H1 (cell line): ENCODE data around the gene ENTREP1. TPM values are rescaled to one million over a fixed set of nuclear protein-coding genes. Genes with fewer than 3 reads are reported as not detected.

Source experiments
- CTCF ChIA-PET: fragments of 300-600 bp; sonication (Branson Sonifier 250); formaldehyde crosslinking; loops from one replicate; lab custom pipeline; 2021; ENCODE audit not compliant: partially characterized antibody; lab: Charles Lee
- POLR2A ChIA-PET: fragments of 300-600 bp; sonication (Branson Sonifier 250); formaldehyde crosslinking; loops from one replicate; lab custom pipeline; 2021; ENCODE audit warnings: inconsistent platforms; ENCODE audit not compliant: partially characterized antibody; lab: Charles Lee
- DNase-seq, 2 experiments: peaks; one replicate each; pipeline versions ENCODE4 v3.0.0 to v3.0.0-alpha.2; 2010 to 2022; ENCODE audit warnings: low spot score in 2 of 2, low read depth in 1 of 2, mixed read lengths in 1 of 2
- FAIRE-seq: peaks from 2 replicates; lab custom pipeline; 2011; peaks lifted over from hg19 to GRCh38; lab: Jason Lieb, UNC
- H2AFZ ChIP-seq: 2 replicates; pipeline ENCODE4 v1.8.1; 2012; ENCODE audit warnings: low read length, inconsistent platforms
- H2AK5ac ChIP-seq: 2 replicates; pipeline ENCODE4 v1.6.1; 2013; ENCODE audit warnings: low read depth, low read length
- H2BK120ac ChIP-seq: replicated peaks from 2 replicates; pipeline ENCODE3; 2013; ENCODE audit warnings: low read depth, low read length, inconsistent platforms
- H2BK12ac ChIP-seq: 2 replicates; pipeline ENCODE4 v1.6.1; 2013; ENCODE audit warnings: low read depth, low read length
- H2BK15ac ChIP-seq: 2 replicates; pipeline ENCODE4 v1.6.1; 2013; ENCODE audit warnings: low read length
- H2BK20ac ChIP-seq: 2 replicates; pipeline ENCODE4 v1.6.1; 2013; ENCODE audit warnings: low read length
- H2BK5ac ChIP-seq: 2 replicates; pipeline ENCODE4 v1.6.1; 2013; ENCODE audit warnings: low read depth, low read length
- H3K14ac ChIP-seq: 2 replicates; pipeline ENCODE4 v1.6.1; 2013; ENCODE audit warnings: inconsistent platforms; ENCODE audit not compliant: insufficient read length
- H3K18ac ChIP-seq: 2 replicates; pipeline ENCODE4 v1.6.1; 2013; ENCODE audit warnings: low read length; ENCODE audit errors: extremely low read depth
- H3K23ac ChIP-seq: 2 replicates; pipeline ENCODE4 v1.6.1; 2013; ENCODE audit warnings: inconsistent platforms; ENCODE audit not compliant: insufficient read length
- H3K23me2 ChIP-seq: 2 replicates; pipeline ENCODE4 v1.6.1; 2013; ENCODE audit warnings: low read depth, low read length
- H3K27ac ChIP-seq: 2 replicates; pipeline ENCODE4 v1.6.1; 2011; ENCODE audit warnings: low read depth, low read length, inconsistent platforms
- H3K27me3 ChIP-seq, 4 experiments: replicated peaks in 1 of 4; 1 replicate in 1 of 4; 2 replicates in 3 of 4; pipeline versions ENCODE4 v1.6.1 to v1.8.1; 2011 to 2013; ENCODE audit warnings: low read length in 3 of 4, mild to moderate bottlenecking in 3 of 4, inconsistent platforms in 2 of 4, mixed read lengths in 2 of 4, moderate library complexity in 1 of 4; ENCODE audit not compliant: control insufficient read depth in 3 of 4, insufficient read depth in 3 of 4; ENCODE audit errors: extremely low read depth in 1 of 4
- H3K36me3 ChIP-seq, 4 experiments: 2 replicates each; pipeline versions ENCODE4 v1.6.1 to v1.8.1; 2011 to 2013; ENCODE audit warnings: mild to moderate bottlenecking in 4 of 4, low read length in 3 of 4, moderate library complexity in 2 of 4, control low read depth in 1 of 4, inconsistent platforms in 1 of 4; ENCODE audit not compliant: insufficient read depth in 4 of 4, control insufficient read depth in 2 of 4
- H3K4ac ChIP-seq: replicated peaks from 2 replicates; pipeline ENCODE3; 2013; ENCODE audit warnings: low read length, low read depth, mixed read lengths, inconsistent platforms; ENCODE audit not compliant: insufficient read length
- H3K4me1 ChIP-seq, 4 experiments: replicated peaks in 1 of 4; 1 replicate in 1 of 4; 2 replicates in 3 of 4; pipeline versions ENCODE4 v1.6.1 to v1.8.1; 2011 to 2013; ENCODE audit warnings: low read length in 3 of 4, inconsistent platforms in 2 of 4, mixed read lengths in 1 of 4; ENCODE audit not compliant: insufficient read depth in 4 of 4, control insufficient read depth in 3 of 4
- H3K4me2 ChIP-seq, 2 experiments: 2 replicates each; pipeline versions ENCODE4 v1.6.1 to v1.8.1; 2011 to 2013; ENCODE audit warnings: low read depth in 2 of 2, low read length in 2 of 2, control low read depth in 1 of 2, inconsistent platforms in 1 of 2, mild to moderate bottlenecking in 1 of 2; ENCODE audit not compliant: insufficient read depth in 1 of 2
- H3K4me3 ChIP-seq, 4 experiments: fragments of 200-600, 300-600 bp in 1 of 4; sonication (generic), shearing (Covaris generic), sonication (Bioruptor Twin) in 1 of 4; 2 replicates each; pipeline versions ENCODE4 v1.5.1 to v1.8.1; 2011 to 2016; ENCODE audit warnings: low read length in 4 of 4, low read depth in 3 of 4, control low read depth in 2 of 4, inconsistent platforms in 2 of 4, mild to moderate bottlenecking in 2 of 4, mixed read lengths in 1 of 4, moderate library complexity in 1 of 4; ENCODE audit not compliant: insufficient read depth in 2 of 4; ENCODE audit errors: extremely low read depth in 1 of 4
- H3K56ac ChIP-seq: replicated peaks from 2 replicates; pipeline ENCODE3; 2013; ENCODE audit warnings: low read depth, mild to moderate bottlenecking, mixed read lengths, low read length, inconsistent platforms; ENCODE audit not compliant: insufficient read length
- H3K79me1 ChIP-seq: 2 replicates; pipeline ENCODE4 v1.6.1; 2013; ENCODE audit warnings: low read depth, low read length, control low read depth
- H3K79me2 ChIP-seq, 2 experiments: 2 replicates each; pipeline versions ENCODE4 v1.6.1 to v1.8.1; 2012 to 2013; ENCODE audit warnings: low read length in 2 of 2, mild to moderate bottlenecking in 2 of 2, inconsistent platforms in 1 of 2; ENCODE audit not compliant: insufficient read depth in 2 of 2, control insufficient read depth in 1 of 2
- H3K9ac ChIP-seq, 4 experiments: replicated peaks in 1 of 4; 1 replicate in 1 of 4; 2 replicates in 3 of 4; pipeline versions ENCODE4 v1.6.1 to v1.8.1; 2011 to 2013; ENCODE audit warnings: low read depth in 3 of 4, low read length in 3 of 4, control low read depth in 2 of 4, mild to moderate bottlenecking in 2 of 4, moderate library complexity in 2 of 4, inconsistent platforms in 1 of 4; ENCODE audit errors: extremely low read depth in 1 of 4
- H3K9me3 ChIP-seq, 2 experiments: 2 replicates each; pipeline versions ENCODE4 v1.6.1 to v1.8.1; 2012 to 2013; ENCODE audit warnings: mild to moderate bottlenecking in 2 of 2, moderate library complexity in 2 of 2, control low read depth in 1 of 2, inconsistent platforms in 1 of 2, low read depth in 1 of 2, low read length in 1 of 2, mixed read lengths in 1 of 2; ENCODE audit not compliant: insufficient read depth in 2 of 2
- H4K20me1 ChIP-seq, 2 experiments: replicated peaks in 1 of 2; 2 replicates each; pipeline versions ENCODE3 to v1.8.1; 2011 to 2013; ENCODE audit warnings: inconsistent platforms in 2 of 2, low read length in 2 of 2, mild to moderate bottlenecking in 1 of 2; ENCODE audit not compliant: insufficient read depth in 2 of 2, control insufficient read depth in 1 of 2
- H4K5ac ChIP-seq: 2 replicates; pipeline ENCODE4 v1.6.1; 2013; ENCODE audit warnings: low read length, low read depth, mixed read lengths, inconsistent platforms; ENCODE audit not compliant: insufficient read length
- H4K8ac ChIP-seq: 2 replicates; pipeline ENCODE4 v1.8.0; 2013; ENCODE audit warnings: mild to moderate bottlenecking, moderate library complexity, low read length, inconsistent platforms; ENCODE audit not compliant: insufficient read depth; ENCODE audit errors: extremely low read depth
- H4K91ac ChIP-seq: replicated peaks from 2 replicates; pipeline ENCODE3; 2013; ENCODE audit warnings: low read length, mixed read lengths, inconsistent platforms; ENCODE audit not compliant: insufficient read length
- EP300 ChIP-seq, 2 experiments: IDR thresholded peaks; 1 replicate in 1 of 2; 2 replicates in 1 of 2; pipeline ENCODE4 v1.6.1; 2011 to 2012; ENCODE audit warnings: low read depth in 2 of 2, low read length in 2 of 2, mild to moderate bottlenecking in 2 of 2, borderline replicate concordance in 1 of 2, inconsistent platforms in 1 of 2, moderate library complexity in 1 of 2
- RAD21 ChIP-seq, 2 experiments: IDR thresholded peaks in 1 of 2; conservative IDR thresholded peaks in 1 of 2; 2 replicates each; pipeline ENCODE4 v1.6.1; 2011; ENCODE audit warnings: low read depth in 2 of 2, low read length in 2 of 2, improper control_type of control experiment in 1 of 2, inconsistent platforms in 1 of 2, mild to moderate bottlenecking in 1 of 2, moderate library complexity in 1 of 2
- RBBP5 ChIP-seq: IDR thresholded peaks from 2 replicates; pipeline ENCODE4 v1.7.1; 2012; ENCODE audit warnings: low read depth, mild to moderate bottlenecking, inconsistent platforms, low read length, moderate library complexity, borderline replicate concordance
- RXRA ChIP-seq: IDR thresholded peaks from 2 replicates; pipeline ENCODE4 v1.6.1; 2011; ENCODE audit warnings: low read depth, mild to moderate bottlenecking, low read length, moderate library complexity; ENCODE audit not compliant: insufficient read depth
- SP4 ChIP-seq: IDR thresholded peaks from 2 replicates; pipeline ENCODE4 v1.6.1; 2012; ENCODE audit warnings: low read length, inconsistent platforms
- SRF ChIP-seq: IDR thresholded peaks from 2 replicates; pipeline ENCODE4 v1.6.1; 2011; ENCODE audit warnings: mild to moderate bottlenecking, low read depth, low read length, moderate library complexity
- TAF1 ChIP-seq: IDR thresholded peaks from 2 replicates; pipeline ENCODE4 v1.6.1; 2011; ENCODE audit warnings: mild to moderate bottlenecking, low read depth, low read length
- ZNF274 ChIP-seq: IDR thresholded peaks from 2 replicates; pipeline ENCODE4 v1.7.0; 2012; ENCODE audit warnings: low read length, borderline replicate concordance; ENCODE audit errors: extremely low read depth
- polyA plus RNA-seq, 7 experiments: library from polyadenylated mRNA; depleted of rRNA in 3 of 7; stranded (reverse) in 5 of 7; unstranded in 2 of 7; fragments of >200 nt in 5 of 7; fragments of 200-250 nt in 2 of 7; gene quantifications; 1 replicate in 5 of 7; 2 replicates in 1 of 7; 4 replicates in 1 of 7; pipeline versions ENCODE4 v1.2.1 to v1.2.3, GENCODE V29; 2011 to 2013; ENCODE audit warnings: missing spikeins in 2 of 7, mixed read lengths in 2 of 7
- total RNA-seq: library from RNA; stranded (reverse); fragmentation: NEBNext Ultra II Directional; extraction: Animal tissue kit (Norgen Biotek cat#: 25700); gene quantifications from 2 replicates; pipeline ENCODE4 v1.2.1, GENCODE V29; 2021
- TF ChIP-seq, protein P1 (sequence below): IDR thresholded peaks from 2 replicates; pipeline ENCODE4 v1.6.1; 2012; ENCODE audit warnings: low read length, inconsistent platforms
- TF ChIP-seq, protein P2 (sequence below), 3 experiments: IDR thresholded peaks; 1 replicate in 2 of 3; 2 replicates in 1 of 3; pipeline versions ENCODE4 v1.5.1 to v1.6.1; 2011; ENCODE audit warnings: low read length in 3 of 3, mild to moderate bottlenecking in 3 of 3, inconsistent platforms in 2 of 3, low read depth in 1 of 3, moderate library complexity in 1 of 3; ENCODE audit not compliant: insufficient read depth in 1 of 3; ENCODE audit errors: control extremely low read depth in 1 of 3

Gene ENTREP1
- total and polyA plus RNA-seq, 2 of the 8 experiments (the other 6 are each of a cell fraction or from before 2014, with no cell fraction given), result 15.3 to 25.0 TPM

DNA sequence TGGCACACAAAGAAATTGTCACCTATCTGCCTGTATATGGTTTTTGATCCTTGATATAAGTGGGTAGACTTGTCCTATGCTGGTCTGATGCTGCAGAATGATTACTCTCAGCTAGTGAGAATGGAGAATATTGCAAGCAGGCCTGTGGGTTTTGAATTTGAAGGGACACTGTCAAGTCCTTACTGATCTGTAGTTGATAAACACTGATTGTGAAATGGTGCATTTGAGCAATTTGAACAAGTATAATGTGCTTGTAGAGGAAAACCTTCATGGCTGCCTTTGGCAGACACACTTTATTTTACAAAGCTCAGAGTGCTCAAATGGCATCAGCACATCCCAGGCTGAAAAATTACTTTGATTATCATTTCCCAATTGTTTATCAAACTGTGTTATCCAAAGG lies 9.3 kb downstream of the ENTREP1 start:
- H3K9me3 ChIP-seq, result no peaks in the 10 kb centered on the region
- H3K4me1 ChIP-seq, result peaks cover 0 to 7% (median 2%) of the 10 kb centered on the region in 4 experiments; a peak in 3 of 7 replicates
- H3K23ac ChIP-seq, result no peak overlapping the region
- POLR2A ChIA-PET, result interaction anchor here (2.9 to 3.5 kb wide), 2 partner anchors 11 to 26 kb away, joined by 11 to 15 read pairs; no protein-coding TSS in a partner anchor
- H3K9ac ChIP-seq, result no peak overlapping the region
- no peak overlapping the region for H2BK120ac ChIP-seq
- no peak overlapping the region for H2BK15ac ChIP-seq
- H3K27me3 ChIP-seq, result no peaks in the 10 kb centered on the region
- H3K36me3 ChIP-seq, result no peaks in the 10 kb centered on the region
- no peak overlapping the region for H3K4ac ChIP-seq
- FAIRE-seq, result no peak
- no peak overlapping the region for H2BK20ac ChIP-seq
- no peak overlapping the region for H3K27ac ChIP-seq
- H4K8ac ChIP-seq, result no peak overlapping the region
- CTCF ChIA-PET, result interaction anchor here (0.6 to 1.7 kb wide), 3 partner anchors 35 to 286 kb away, joined by 3 to 7 read pairs (median 3); no protein-coding TSS in a partner anchor
- H3K4me3 ChIP-seq, result no peak overlapping the region
- H4K91ac ChIP-seq, result no peak overlapping the region
- peaks cover 0 to 2% of the 10 kb centered on the region in 2 experiments for H4K20me1 ChIP-seq
- no peak overlapping the region for H3K18ac ChIP-seq
- DNase-seq, result no peak
- no peak overlapping the region for H3K56ac ChIP-seq
- no peak overlapping the region for H4K5ac ChIP-seq
- H2AK5ac ChIP-seq, result no peak overlapping the region
- no peak for TF ChIP-seq RBBP5
- TF ChIP-seq, protein P1, sequence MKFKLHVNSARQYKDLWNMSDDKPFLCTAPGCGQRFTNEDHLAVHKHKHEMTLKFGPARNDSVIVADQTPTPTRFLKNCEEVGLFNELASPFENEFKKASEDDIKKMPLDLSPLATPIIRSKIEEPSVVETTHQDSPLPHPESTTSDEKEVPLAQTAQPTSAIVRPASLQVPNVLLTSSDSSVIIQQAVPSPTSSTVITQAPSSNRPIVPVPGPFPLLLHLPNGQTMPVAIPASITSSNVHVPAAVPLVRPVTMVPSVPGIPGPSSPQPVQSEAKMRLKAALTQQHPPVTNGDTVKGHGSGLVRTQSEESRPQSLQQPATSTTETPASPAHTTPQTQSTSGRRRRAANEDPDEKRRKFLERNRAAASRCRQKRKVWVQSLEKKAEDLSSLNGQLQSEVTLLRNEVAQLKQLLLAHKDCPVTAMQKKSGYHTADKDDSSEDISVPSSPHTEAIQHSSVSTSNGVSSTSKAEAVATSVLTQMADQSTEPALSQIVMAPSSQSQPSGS, result no peak
- TF ChIP-seq TAF1, result no peak
- TF ChIP-seq EP300 (IDR thresholded peaks at IDR 0.05; ENCODE audit: borderline replicate concordance in 1 of 2, low read depth in 2 of 2, low read length in 2 of 2), result no peak
- TF ChIP-seq ZNF274, result no peak
- TF ChIP-seq, protein P2, sequence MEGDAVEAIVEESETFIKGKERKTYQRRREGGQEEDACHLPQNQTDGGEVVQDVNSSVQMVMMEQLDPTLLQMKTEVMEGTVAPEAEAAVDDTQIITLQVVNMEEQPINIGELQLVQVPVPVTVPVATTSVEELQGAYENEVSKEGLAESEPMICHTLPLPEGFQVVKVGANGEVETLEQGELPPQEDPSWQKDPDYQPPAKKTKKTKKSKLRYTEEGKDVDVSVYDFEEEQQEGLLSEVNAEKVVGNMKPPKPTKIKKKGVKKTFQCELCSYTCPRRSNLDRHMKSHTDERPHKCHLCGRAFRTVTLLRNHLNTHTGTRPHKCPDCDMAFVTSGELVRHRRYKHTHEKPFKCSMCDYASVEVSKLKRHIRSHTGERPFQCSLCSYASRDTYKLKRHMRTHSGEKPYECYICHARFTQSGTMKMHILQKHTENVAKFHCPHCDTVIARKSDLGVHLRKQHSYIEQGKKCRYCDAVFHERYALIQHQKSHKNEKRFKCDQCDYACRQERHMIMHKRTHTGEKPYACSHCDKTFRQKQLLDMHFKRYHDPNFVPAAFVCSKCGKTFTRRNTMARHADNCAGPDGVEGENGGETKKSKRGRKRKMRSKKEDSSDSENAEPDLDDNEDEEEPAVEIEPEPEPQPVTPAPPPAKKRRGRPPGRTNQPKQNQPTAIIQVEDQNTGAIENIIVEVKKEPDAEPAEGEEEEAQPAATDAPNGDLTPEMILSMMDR (IDR thresholded peaks at IDR 0.05; ENCODE audit: control extremely low read depth in 1 of 3, insufficient read depth in 1 of 3, low read depth in 1 of 3, low read length in 3 of 3), result no peak
- no peak for TF ChIP-seq SRF
- no peak for TF ChIP-seq SP4
- no peak for TF ChIP-seq RXRA
- no peak for TF ChIP-seq RAD21 (IDR thresholded peaks at IDR 0.05 in 1 of 2, conservative IDR thresholded peaks at IDR 0.05 in 1 of 2; ENCODE audit: low read depth in 2 of 2, low read length in 2 of 2)
- H2BK12ac ChIP-seq, result no peak overlapping the region
- no peak overlapping the region for H2BK5ac ChIP-seq
- H3K14ac ChIP-seq, result no peak overlapping the region
- H3K79me2 ChIP-seq, result peaks cover 0 to 13% of the 10 kb centered on the region in 2 experiments; a peak in 2 of 4 replicates
- no peaks in the 10 kb centered on the region for H3K23me2 ChIP-seq
- no peak overlapping the region for H3K4me2 ChIP-seq
- H2AFZ ChIP-seq, result no peak overlapping the region
- peaks cover 2% of the 10 kb centered on the region for H3K79me1 ChIP-seq
